CD4-positive, alpha-beta T cell treated with Interleukin-6 at 100 ng/mL for 8 hours (primary cell): ENCODE data around the gene GYS1.

ENCODE experiments used
- DNase-seq: peaks from one replicate; pipeline ENCODE4 v3.0.0-alpha.2; 2020; ENCODE audit warnings: mixed read lengths, low spot score

Gene GYS1

DNA sequence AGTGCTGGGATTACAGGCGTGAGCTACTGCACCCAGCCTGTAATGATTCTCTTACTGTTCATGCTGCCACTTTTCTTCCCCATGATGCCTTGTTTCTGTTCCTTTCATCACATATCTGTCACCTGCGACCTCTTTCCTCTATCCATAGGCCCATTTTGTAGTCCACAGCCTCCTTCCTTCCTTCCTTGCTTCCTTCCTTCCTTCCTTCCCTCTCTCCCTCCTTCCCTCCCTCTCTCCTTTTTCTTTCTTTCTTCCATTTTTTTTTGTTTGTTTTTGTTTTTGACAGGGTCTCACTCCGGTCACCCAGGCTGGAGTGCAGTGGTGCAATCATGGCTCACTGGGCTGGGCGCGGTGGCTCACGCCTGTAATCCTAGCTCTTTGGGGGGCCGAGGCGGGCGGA is 4.2 kb downstream of the GYS1 start:
- DNase-seq = no peak

DNA sequence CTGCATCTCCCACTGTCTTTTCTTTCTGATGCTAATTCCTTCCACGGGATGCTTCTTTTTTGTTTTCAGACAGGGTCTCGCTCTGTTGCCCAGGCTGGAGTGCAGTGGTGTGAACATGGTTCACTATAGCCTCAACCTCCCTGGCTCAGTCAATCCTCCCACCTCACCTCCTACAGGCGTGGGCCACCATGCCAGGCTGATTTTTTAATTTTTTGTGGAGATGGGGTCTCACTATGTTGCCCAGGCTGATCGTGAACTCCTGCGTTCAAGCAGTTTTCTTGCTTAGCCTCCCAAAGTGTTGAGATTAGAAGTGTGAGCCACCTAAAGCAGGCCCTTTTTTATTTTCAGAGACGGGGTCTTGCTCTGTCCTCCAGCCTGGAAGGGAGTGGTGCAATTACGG is 4.8 kb downstream of the GYS1 start:
- no peak for DNase-seq

DNA sequence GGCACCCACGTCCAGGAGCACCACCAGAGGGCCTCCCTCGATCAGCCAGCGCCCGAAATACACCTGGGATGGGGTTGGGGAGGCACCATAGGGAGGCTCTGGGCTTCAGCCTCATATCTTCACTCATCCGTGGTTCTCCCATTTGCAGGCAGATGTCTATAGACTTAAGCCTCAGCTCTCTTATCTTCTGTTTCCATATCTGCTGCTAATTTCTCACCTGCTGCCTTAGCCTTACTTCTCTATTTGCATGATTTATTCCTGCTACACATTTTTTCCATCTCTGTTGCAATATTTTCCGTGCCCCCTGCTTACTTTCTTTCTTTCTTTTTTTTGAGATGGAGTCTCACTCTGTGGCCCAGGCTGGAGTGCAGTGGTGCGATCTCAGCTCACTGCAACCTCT is 5.8 kb downstream of the GYS1 start:
- no peak for DNase-seq

DNA sequence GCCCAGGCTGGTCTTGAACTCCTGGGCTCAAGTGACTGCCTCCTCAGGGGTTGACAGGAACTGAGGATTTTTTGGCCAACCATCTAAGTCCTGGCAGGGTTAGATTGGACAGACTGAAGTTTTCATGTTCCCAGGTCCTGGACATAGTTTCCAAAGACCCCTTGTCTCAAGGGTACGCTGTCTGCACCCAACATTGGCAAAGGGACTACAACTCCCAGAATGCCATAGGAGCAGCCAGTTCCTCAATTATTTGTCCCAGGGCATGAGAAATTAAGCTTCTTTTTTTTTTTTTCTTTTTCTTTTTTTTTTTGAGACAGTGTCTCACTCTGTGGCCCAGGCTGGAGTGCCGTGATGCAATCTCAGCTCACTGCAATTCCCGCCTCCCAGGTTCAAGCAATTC is 6.9 kb downstream of the GYS1 start:
- DNase-seq = no peak

DNA sequence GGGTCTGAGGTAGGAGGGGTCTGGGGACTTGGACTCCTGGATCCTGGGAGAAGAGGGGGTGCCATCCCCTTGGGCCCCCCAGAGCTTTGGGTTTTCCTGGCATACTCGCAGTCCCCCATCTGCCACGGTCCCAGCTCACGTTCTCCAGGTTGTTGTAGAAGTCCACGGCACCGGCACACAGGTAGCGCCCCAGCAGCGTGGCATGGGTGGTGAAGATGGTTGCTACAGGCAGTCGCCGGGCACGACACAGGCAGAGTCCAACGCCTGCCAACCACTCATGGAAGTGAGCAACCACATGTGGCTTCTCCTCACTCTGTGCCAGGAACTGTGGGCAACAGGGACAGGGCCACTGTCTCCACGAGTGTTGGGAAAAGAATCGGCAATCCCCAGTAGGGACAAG is 7.4 kb downstream of the GYS1 start:
- no peak for DNase-seq

DNA sequence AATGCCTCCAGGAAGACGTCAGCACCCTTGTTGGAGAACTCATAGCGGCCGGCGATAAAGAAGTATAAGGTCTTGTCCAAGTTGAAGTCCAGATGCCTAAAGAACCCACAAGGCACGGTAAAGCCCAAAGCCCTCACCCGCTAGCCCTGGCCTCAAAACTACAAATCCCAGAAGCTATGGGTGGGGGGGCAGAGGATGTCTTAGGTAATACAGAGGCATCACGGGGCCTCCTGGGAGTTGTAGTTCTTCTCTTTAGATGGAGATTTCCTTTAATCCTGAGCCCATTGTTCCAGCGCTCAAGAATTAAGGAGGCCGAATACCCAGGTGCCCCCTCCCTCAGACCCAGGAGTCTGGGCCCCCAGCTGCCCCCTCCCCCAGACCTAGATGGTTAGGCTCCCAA is 10.8 kb downstream of the GYS1 start:
- DNase-seq = no peak

DNA sequence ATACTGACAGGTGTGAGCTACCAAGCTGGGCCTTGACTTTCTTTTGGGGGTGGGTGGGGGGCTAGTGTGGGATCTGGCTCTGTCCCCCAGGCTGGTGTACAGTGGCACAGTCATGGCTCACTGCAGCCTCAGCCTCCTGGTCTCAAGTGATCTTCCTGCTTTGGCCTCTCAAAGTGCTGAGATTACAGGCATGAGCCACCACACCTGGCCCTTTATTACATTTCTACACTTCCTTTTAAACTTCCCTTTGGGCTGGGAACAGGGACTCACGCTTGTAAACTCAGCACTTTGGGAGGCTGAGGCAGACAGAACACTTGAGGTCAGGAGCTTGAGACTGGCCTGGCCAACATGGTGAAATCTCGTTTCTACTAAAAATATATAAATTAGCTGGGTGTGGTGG is 16.0 kb downstream of the GYS1 start:
- no peak for DNase-seq

DNA sequence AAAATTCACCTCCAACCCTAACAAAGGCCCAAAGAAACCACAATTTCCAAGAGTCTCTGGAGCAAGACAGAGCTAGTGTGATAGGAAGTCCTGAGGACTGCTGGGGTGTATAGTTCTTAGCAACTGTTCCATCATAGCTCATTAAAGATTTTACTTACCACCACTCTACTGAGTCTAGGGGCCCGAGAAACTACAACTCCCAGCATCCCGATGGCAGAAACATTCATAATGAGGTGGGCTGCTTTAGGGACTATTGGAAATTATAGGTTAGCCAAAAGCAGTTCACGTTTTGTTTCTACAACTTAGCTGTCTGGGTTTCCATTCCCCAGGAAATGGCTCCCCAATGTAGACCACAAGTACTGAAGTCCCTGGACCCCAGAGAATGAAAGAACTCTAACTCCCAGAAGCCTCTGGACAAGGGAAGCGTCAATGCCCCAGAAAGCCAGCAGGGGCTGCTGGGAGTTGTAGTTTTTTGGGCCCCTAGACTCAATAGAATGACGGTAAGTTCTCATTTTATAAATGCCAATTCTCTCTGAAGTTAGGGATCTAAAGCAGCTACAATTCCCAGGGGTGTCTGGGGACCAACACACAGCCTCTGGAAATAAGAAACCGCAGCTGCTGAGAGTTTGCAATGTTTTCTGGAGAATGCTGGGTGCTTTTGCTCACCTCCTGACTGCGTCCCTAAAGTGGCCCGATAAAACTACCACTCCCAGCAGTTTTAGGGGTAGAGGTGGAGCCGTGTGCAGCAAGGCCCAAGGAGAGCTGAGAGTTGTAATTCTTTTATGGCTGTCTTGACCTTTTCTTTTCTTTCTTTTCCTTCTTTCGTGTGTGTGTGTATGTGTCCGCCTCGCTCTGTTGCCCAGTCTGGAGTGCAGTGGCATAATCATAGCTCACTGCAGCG is 16.9 kb downstream of the GYS1 start:
- no peak for DNase-seq

DNA sequence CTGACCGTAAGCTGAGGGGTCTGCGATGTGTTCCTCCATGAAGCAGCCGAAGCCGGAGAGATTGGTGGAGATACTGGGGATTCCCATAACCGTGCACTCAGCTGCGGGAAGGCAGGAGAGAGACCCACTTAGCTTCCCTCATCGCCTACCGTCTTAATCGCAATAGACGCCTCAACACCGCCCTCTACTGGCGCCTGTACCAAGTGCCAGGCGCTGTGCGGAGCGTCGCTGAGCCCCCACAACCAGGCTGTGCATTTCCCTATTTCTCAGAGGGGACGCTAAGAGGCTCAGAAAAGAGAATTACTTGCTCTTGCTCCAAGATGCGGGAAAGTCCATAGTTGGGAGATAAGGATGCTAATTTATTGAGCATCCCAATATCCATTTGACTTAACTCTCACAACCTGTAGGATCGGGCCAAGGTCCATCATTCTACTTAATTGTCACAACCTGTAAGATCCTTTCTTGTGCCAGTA is 22.1 kb downstream of the GYS1 start:
- peak; percentile 73 for DNase-seq

DNA sequence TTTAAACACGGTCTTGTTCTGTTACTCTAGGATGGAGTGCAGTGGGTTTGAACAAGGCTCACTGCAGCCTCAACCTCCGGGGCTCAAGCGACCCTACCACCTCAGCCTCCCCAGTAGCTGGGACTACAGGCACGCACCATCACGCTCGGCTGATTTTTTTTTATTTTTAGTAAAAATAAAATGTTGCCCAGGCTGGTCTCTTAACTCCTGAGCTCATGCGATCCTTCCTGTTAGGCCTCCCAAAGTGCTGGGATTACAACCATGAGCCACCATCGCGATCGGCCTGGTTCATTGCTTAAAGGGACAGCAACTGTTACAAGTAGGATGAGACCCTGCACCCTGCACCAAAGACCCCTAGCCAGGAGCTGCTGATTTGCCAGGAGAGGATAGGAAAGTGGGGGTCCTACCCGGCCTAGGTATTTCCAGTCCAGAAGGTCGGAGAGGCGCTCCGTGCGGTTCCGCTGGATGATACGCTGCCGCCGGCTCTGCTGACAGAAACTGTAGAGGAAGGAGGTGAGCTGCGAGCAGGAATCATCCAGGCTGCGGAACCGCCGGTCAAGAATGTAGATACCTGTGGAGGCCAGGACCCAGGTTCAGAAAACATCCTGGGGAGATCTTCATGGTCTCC is 22.9 kb downstream of the GYS1 start:
- DNase-seq = no peak

- no peak for DNase-seq
These were observed 23.6 kb downstream of the GYS1 start for GRCh38 chr19:48969276-48970138.

DNA sequence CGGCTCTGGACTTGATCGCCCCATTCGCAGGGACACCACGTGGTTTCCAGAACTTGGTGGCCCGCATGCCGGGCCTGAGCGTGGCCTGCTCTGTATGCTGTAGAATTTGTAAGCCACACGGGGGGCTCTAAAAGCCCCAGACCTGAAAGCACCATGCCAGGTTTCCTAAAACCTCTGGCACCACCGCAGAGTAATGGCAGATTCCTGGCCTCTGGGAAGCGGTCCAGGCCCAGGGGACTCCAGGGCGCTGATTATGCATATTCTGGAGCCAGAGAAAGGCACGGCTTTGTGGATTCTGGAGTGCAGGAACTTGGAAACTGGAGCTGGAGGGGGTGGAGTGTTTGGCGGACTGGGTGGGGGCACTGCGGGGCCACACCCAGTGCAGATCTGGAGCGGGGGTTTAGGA is 24.3 kb downstream of the GYS1 start:
- no peak for DNase-seq

GRCh38 chr19:48968179-48968661 is 24.9 kb downstream of the GYS1 start:
- no peak for DNase-seq

- no peak for DNase-seq
These were observed 25.5 kb downstream of the GYS1 start for GRCh38 chr19:48967346-48968178.

- DNase-seq = no peak
These were observed 26.4 kb downstream of the GYS1 start for GRCh38 chr19:48966541-48967345.

DNA sequence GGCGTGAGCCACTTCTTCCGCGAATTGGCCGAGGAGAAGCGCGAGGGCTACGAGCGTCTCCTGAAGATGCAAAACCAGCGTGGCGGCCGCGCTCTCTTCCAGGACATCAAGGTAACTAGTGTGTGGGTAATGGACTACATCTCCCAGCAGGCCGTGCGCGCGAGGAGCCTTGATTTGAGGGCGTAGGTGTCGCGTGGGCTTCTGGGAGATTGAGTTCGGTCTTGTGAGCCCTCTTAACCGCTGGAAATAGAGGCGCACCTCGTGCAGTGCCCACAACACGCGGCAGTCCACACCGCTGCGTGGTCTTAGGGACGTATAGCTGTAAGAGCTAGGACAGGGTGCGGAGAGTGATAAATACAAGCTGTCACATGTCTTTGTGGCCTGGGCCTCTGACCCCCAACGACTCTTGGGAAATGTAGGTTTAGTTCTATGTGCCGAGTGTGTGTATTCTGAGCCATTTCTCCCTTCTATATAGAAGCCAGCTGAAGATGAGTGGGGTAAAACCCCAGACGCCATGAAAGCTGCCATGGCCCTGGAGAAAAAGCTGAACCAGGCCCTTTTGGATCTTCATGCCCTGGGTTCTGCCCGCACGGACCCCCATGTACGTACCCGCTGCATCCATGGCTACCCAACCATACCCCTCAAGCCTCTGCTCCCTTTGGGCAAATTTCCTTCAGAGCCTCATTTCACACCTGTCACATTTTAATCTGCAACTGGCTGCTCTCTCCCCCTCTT is 27.1 kb downstream of the GYS1 start:
- DNase-seq = peak; percentile 86

- peak; percentile 94 for DNase-seq
These were observed 27.9 kb downstream of the GYS1 start, which contains the start of gene FTL for GRCh38 chr19:48965040-48965805. FTL (plus strand) TSS chr19:48965309; CDS start chr19:48965508, 199 bp downstream.

- DNase-seq = no peak
These were observed 28.7 kb downstream of the GYS1 start for GRCh38 chr19:48964205-48965039.
